ENCODE measurements around the gene ANKRD6.

The ANKRD6 gene

GRCh38 chr6:89509777-89510281 is 76.9 kb downstream of the ANKRD6 start:
- DNase-seq (ENCODE audit: low spot score): no peak

DNA sequence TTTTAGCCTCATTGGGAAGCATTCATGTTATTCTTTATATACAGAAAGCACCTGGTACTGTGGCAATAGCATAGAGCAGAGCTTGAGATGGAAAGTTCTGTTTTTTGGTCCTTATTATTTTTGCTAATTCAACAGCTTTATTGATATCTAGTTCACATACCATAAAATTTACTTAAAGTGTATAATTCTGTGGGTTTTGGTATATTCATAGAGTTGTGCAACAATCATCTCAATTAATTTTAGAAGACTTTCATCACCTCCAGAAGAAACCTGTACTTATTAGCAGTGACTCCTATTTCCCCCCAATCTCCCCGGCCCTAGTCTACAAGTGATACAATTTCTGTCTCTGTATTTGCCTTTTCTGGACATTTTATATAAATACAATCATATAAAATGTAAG is 77.4 kb downstream of the ANKRD6 start:
- DNase-seq (ENCODE audit: low spot score): no peak

GRCh38 chr6:89518352-89519055 is 85.6 kb downstream of the ANKRD6 start:
- no peak for DNase-seq (ENCODE audit: low spot score)

- DNase-seq (ENCODE audit: low spot score): no peak
These were observed 87.8 kb downstream of the ANKRD6 start for GRCh38 chr6:89520736-89521135.

DNA sequence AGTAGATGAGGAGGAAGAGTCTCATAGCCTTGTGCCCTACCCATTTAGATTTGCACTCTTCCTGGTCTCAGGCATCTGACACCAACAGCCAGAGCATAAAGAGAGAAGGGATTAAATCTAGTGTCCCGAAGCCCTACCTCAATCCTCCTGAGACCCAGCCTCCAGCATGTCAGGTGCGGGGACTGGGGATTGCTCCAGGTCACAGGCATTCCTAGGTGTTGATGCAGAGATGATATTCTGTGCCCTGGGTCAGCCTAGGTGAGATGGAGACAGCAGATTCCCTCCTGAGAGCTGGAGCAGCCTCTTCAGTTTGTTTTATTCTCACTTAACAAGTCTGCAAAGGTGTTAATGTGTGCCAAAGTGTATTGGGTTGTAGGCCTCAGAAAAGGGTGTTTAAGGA is 89.8 kb downstream of the ANKRD6 start:
- DNase-seq (ENCODE audit: low spot score): no peak

DNA sequence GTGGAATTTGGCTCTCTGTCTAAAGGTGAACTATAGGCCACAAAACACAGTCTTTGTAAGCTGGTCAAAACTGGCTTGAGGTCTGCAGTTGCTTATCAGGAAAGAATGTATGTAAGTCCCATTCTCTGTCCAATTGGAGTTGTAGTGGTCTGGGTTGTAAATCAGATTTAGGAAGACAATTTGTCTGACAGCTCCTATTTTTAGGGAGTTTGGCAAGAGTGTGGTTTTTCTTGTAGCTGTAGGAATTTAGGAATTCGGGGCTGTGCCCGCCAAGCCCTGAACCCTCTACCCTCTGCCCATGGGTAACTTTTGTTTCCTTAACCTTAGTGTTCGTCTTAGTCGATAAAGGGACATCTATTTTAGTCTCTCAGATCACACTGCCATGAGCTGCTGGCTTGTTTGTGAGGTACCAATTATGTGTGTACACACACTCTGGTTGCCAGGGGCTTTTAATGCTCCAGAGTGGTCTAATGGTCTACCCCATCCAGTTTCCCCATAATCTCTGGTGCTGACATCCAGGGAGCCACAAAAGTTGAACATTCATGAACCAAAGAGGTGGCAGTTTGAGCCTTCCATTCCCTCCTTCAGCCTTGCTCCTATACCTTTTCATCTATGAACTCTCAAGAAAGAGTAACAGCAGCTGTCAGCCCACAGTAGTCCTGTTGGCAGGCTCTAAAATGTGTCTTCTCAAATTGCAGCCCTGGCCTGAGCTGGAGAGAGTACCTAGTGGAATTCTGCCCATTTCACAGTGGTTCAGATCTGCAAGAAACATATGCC is 93.0 kb downstream of the ANKRD6 start:
- no peak for DNase-seq (ENCODE audit: low spot score)

GRCh38 chr6:89526563-89526869 is 93.6 kb downstream of the ANKRD6 start:
- DNase-seq (ENCODE audit: low spot score): no peak

- no peak for DNase-seq (ENCODE audit: low spot score)
These were observed 94.7 kb downstream of the ANKRD6 start for GRCh38 chr6:89527634-89528033.

DNA sequence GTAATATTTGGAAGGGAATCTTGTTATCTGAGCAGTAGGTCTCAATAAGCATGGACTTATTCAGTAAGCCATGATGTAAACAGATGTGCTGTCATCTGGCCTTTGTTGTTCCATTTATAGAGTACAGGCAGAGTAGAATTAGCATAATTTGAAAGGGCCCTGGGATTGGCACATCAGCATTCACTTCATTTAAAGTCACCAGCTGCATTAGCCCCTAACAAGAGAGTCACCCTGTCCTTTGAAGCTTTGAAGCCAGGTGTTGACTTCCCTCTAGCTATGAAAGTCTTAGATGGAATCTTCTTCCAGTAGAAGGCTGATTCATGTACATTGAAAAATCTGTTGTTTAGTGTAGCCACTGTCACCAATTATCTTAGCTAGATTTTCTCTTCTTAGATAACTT is 95.9 kb downstream of the ANKRD6 start:
- DNase-seq (ENCODE audit: low spot score): no peak

DNA sequence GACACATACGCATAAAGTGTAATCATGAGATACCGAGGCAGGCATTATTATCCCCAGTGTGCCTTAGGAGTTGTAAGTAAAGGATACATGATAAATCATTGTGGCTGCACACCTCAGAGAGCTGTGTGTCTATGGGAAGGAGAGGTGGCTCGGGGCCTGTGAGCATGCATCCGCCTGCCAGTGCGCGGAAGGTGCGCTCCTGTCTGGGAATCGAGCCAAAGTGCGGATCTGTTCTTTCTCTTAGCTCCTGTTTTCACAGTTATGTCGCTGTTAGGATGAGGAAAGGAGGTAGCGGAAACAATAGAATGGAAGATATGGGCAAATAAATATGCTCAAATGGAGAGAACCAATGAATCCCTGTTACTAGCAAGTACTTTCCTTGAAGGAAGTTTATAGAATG is 98.0 kb downstream of the ANKRD6 start:
- no peak for DNase-seq (ENCODE audit: low spot score)

GRCh38 chr6:89536231-89536630 is 103.3 kb downstream of the ANKRD6 start:
- no peak for DNase-seq (ENCODE audit: low spot score)

- DNase-seq (ENCODE audit: low spot score): no peak
These were observed 106.8 kb downstream of the ANKRD6 start for GRCh38 chr6:89539779-89540178.

- no peak for DNase-seq (ENCODE audit: low spot score)
These were observed 109.3 kb downstream of the ANKRD6 start for GRCh38 chr6:89542081-89542857.

DNA sequence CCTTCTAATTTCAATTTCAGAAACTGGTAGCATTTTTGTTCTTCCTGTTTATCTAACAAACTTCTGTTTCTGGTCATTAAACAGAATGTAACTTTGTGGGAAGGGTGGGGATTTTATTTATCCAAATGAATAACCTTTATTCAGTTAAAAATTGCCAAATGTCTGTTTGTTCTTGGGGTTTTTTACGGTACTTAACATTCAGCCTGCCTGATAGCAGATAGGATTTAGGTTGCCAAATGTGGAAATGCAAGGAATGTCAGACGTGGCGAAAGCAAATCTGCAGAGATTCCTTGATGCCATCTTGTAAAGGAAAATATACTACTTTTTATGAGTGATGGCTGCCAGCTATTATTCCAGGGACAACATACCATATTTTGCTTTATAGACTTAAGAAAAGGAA is 109.9 kb downstream of the ANKRD6 start:
- no peak for DNase-seq (ENCODE audit: low spot score)

DNA sequence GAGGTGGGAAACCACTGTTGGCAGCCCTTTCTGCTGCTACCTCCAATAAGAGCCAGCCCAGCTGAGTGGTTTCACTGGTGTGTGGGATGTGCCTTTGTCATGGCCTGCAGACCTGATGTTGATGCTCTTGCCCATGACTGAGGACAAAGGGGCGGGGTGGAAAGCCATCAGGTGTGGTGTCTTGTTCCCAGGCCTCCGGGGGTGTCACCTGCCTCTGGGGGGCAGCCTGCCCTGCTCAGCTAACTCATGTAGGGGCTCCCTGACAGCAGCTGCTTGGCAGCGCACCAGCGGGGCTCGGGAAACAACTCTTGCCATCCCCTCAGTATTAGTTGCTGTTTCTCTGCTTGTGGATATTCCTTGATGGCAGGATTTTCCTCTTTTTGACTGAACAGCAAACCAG is 114.3 kb downstream of the ANKRD6 start:
- DNase-seq (ENCODE audit: low spot score): no peak

DNA sequence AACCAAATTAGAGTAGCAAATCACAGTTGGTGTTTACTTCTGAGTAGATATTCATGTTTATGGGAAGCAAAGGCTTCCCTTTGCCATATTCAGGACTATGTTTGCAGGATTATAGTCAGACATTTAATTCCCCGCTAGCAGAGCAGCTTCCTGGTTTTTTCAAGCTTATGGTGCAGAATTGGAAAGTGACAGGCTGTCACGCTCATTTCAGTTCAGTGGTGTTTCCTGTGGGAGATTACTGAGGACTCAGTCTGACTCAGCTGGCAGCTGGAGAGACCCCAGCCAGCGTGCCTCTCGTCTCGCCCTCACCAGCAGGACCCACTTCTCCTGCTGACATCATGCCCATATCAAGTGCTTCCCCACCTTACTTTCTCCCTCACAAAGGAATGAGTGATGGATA is 120.5 kb downstream of the ANKRD6 start:
- no peak for DNase-seq (ENCODE audit: low spot score)

DNA sequence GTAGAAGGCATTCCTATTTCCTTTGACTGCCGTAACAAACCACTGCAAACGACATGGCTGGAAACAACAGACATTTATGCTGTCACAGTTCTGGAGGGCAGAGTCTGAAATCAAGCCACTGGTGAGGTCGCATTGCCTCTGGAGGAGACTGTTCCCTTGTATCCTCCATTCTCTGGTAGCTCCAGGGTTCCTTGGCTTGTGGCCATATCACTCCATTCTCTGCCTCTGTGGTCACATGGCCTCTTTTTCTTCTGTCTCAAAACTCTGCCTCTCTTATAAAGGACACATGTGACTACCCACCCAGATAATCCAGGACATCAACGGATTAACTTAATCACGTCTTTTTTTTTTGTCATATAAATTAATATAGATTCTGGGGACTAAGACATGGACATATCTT is 121.2 kb downstream of the ANKRD6 start:
- DNase-seq (ENCODE audit: low spot score): no peak

GRCh38 chr6:89555031-89555430 is 122.1 kb downstream of the ANKRD6 start:
- no peak for DNase-seq (ENCODE audit: low spot score)

DNA sequence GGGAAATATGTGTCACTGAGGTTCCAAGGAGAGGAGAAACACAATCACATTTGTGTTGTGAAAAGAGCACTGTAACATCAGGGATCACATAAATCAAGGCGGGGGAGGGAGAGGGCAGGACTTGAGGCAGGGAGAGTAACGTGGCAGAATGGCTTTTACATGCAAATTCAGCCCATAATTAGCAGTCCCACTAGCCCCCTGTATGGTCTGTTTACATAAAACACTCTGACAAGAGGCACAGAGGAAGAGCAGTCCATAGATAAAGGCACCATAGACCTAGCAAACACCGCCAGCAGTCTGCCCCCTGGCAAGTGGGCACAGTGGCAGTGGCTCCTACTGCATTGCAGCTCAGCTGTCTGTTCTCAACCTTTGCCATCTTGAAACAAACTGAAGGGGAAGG is 122.9 kb downstream of the ANKRD6 start:
- no peak for DNase-seq (ENCODE audit: low spot score)

DNA sequence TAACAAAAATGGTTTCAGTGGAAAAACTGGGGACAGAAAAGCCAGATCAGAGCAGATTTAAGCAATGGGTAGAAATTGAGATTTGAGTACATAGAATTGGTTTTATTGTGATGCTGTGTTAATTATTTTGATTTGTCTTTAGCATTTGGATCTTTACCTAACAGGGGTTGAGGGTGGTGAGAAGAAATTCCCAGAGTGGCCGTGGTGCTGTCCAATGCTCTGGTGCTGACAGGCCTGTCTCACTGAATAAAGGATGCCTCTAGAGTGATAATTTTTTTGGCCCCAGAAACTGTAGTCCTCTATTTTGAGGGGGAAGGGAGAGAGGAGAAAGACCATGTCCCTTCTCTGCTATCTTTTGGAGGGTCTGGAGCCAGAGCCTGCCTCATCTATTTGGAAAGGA is 126.5 kb downstream of the ANKRD6 start:
- no peak for DNase-seq (ENCODE audit: low spot score)

DNA sequence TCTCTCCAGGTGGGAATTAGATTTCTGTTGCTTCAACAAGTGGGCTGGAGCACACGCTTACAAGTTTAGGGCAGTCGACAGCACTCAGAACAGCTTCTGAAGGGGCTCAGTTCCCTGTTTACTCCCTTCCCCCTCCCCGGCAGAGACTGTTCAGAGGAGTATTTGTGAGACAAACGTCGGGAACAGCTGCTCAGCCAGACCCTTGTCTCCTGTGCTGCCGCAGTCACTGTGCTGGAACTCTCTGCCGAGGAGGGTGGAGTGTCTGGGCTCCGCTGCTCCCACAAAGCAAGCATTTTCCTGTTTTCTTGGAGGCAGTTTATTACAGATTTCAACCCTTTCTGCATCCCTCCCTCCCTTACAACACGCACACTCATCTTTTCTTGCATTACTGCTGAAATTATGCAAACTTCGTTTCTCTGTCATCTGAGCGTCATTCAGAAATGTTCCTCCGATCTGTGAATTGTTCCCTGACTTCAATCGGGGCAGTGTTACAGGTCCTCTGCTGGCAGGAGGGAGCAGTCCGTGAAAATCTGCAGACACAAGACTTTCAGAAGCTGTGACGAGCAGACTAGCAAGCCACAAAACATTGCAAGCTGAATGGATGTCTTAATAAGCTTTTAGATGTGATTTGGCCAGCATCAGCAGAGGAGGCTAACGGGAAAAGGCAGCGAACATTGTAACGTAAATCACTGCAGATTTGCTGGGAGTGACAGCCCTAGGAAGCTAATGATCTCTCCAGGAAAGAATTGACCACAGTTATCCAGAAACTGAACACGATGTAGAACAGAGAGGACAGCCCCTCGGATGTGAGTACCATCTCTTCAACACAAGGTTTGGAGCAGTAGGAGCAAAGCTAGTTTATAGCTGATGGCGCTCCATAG is 129.4 kb downstream of the ANKRD6 start:
- no peak for DNase-seq (ENCODE audit: low spot score)

GRCh38 chr6:89563866-89564265 is 130.9 kb downstream of the ANKRD6 start:
- no peak for DNase-seq (ENCODE audit: low spot score)

Data from AG08396 (cell line).